Stimulated activated CD8-positive, alpha-beta memory T cell treated with anti-CD3 and anti-CD28 coated beads, Interleukin-7, amount 100 ng/mL, for 48 hours (primary cell): ENCODE results near the gene BRD4.

ENCODE experiments used
- DNase-seq, 2 donors: peaks; one replicate each; pipeline ENCODE4 v3.0.0-alpha.2; 2020; ENCODE audit warnings: low read depth in 1 of 2; ENCODE audit errors: extremely low read depth in 1 of 2

BRD4 gene

GRCh38 chr19:15291548-15292021 is 40.8 kb downstream of the BRD4 start:
- no peak for DNase-seq

DNA sequence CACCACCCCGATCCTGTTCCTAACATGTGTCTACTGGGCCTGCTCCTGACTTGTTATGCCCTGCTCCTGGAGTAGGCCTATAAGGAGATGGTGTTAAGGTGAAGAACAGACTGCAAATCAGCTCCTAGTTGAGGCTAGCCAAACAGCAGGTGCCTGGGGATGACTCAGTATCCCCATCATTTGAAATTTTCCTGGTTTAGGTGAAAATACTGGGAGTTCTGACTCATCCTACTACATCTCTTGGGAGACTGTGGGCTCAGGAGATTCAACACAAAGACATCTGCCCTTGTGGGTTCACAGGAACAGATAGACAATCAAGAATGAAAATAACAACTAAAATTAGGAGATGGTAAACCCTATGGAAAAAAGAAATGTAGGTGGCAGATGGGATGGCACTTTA is 41.2 kb downstream of the BRD4 start:
- no peak for DNase-seq

- no peak for DNase-seq
These were observed 42.2 kb downstream of the BRD4 start for GRCh38 chr19:15290166-15290565.

- no peak for DNase-seq
These were observed 42.7 kb downstream of the BRD4 start for GRCh38 chr19:15289673-15290072.

GRCh38 chr19:15288146-15288963 is 44.0 kb downstream of the BRD4 start:
- DNase-seq, result no peak

GRCh38 chr19:15287496-15287895 is 44.8 kb downstream of the BRD4 start:
- DNase-seq, result no peak

DNA sequence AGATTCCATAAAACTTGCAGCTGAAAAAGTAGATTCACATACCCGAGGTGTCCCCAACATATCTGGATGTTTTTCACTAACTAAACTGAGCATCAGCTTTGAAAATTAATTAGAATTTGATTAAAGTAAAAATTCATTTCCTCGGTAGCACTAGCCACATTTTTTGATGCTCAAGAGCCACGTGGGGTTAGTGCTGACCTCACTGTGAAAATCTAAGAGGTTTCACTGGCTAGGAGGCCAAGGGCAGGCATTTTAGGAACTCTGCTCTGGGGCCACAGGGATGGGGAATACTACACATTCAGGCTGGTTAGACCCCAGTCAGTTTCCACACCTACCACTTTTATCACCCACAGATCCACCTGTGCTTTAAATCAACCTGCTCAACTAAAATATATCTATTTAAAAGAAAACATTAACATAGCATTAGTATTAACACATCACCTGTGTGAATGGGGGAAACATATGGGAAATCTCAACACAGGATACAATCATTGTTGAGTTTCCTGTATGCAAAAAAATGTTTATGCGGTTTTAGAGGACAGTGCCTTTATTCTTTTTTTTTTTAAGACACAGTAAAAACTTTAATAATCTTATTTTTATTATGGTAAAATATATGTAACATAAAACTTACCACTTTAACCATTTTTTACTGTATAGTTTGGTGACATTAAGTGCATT is 45.5 kb downstream of the BRD4 start:
- DNase-seq, result no peak

GRCh38 chr19:15285896-15286591 is 46.3 kb downstream of the BRD4 start:
- DNase-seq, result no peak

GRCh38 chr19:15284896-15285295 is 47.4 kb downstream of the BRD4 start:
- no peak for DNase-seq

DNA sequence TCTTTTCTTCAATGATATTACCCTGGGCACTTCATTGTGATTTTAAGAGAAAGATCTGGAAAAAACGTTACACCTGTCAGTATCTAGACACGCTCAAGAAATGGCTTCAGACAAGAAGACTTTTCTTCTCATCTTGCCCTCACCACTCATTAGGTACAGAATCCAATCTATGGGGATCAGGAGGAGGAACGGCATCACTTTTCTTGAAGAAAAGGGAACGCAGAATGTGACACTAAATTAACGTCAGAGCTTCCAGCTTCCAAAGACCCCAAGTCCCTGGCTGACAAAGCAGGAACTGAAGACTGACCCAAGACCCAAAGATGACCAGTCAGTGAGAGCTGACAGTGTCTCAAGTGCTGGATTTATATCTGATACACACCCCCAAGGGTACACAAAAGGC is 48.2 kb downstream of the BRD4 start:
- no peak for DNase-seq

GRCh38 chr19:15283141-15283883 is 49.0 kb downstream of the BRD4 start:
- DNase-seq, result no peak

GRCh38 chr19:15282311-15282705 is 50.0 kb downstream of the BRD4 start:
- no peak for DNase-seq

GRCh38 chr19:15280915-15281683 is 51.2 kb downstream of the BRD4 start:
- no peak for DNase-seq

DNA sequence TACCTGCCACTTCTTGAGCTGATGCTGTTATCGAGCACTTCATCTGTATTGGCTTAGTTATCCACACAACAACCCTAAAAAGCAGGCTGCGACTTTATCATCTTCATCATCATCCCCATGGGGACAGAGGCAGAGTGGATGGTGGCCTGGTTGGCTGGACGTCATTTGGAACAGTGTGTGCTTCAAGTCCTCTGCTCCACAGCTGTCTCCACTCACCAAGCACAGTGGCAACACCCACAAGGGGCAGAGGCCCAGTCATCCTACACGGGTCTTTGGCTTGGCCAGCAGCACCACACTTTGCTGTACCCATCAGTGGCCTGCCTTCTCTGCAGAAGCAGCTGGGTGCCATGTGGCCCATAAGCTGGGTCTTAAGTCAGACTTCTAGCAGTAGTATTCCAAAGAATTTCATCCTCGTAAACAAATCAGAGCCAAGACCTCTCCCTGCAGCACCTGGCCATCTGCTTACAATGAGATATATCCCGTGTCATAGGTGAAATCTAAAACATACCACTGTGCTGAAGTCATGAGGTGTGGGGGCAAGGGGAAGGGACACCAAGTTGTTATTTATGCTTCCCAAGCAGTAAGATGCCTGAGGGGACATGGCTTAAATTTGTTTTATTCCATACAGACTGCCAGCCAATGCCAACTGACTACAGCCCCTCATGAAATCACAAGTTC is 52.2 kb downstream of the BRD4 start:
- DNase-seq, result no peak

- no peak for DNase-seq
These were observed 52.9 kb downstream of the BRD4 start for GRCh38 chr19:15279326-15279904.

DNA sequence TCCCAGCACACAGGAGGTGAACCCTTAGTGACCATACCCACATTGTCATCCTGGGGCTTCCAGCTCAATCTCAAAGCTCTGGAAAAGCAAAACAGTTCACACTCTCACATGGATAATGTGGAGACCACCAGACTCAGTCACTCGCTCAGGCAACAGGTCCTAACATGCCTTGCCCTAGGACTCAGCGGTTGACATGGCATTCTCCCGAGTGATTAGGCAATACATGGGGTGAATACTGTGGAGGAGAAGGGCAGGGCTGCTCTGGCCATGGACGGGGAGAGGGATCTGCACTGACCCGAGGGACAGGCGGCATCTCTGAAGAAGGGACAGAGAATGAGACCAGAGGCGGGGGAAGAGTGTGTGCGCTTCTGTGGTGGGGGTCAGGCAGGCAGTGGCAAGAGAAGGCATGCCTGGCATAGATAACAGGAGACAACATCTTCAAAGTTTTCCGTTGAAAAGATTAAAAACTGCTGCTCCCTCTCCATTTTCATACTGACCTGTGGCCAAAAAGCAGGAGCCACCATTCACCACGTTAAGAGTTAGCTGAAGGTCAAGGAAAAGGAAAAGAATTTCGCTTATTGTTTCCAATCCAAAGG is 55.6 kb downstream of the BRD4 start:
- no peak for DNase-seq

DNA sequence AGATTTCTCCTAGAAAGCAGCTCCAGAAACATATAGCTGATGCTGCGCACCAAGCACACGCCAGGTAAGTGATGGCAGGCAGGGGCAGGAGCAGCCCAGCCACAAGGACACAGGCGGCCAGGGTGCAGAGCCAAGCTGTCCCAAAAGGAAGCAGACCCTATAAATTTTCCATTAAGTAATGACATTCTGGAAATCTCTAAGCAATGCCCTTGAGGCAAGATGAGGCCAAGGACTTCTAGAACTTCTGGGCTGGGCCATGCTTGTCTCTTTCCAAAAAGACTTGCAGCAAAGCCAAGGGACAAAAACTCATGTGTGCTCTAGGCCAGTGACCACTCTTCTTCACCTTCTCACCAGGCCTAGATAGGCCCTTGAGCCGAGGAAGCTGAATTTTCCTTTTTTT is 57.9 kb downstream of the BRD4 start:
- DNase-seq, result no peak

GRCh38 chr19:15269806-15270205 is 62.5 kb downstream of the BRD4 start:
- DNase-seq, result no peak

DNA sequence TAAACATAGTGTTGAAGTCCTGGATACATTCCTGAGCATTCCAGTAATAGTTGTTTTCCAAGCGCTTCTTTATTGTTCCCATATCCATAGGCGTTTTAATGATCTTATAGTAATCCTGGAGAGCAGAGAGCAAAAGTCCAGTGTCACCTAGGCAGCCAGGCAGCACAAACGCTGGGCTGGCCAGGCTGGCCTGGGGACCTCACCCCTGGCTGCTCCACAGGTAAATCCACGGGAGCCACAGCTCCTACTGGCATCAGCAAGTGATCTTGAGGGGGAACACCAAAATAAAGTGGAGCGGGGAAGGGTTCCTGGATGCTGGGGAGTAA is 63.4 kb downstream of the BRD4 start:
- no peak for DNase-seq
